ENCODE data around the gene CDH13.

CDH13 gene

GRCh38 chr16:82750068-82750467, 123.3 kb downstream of the CDH13 start:
- no peak for DNase-seq

GRCh38 chr16:82751020-82751419, 124.3 kb downstream of the CDH13 start:
- DNase-seq = no peak

GRCh38 chr16:82752172-82752571, 125.4 kb downstream of the CDH13 start:
- no peak for DNase-seq

- DNase-seq = no peak
These were observed 127.1 kb downstream of the CDH13 start for GRCh38 chr16:82753821-82754220.

- no peak for DNase-seq
These were observed 128.1 kb downstream of the CDH13 start for GRCh38 chr16:82754716-82755513.

- DNase-seq = no peak
These were observed 129.0 kb downstream of the CDH13 start for GRCh38 chr16:82755570-82756282.

- peak; percentile 54 for DNase-seq
These were observed 129.5 kb downstream of the CDH13 start for GRCh38 chr16:82756283-82756599.

GRCh38 chr16:82758406-82758805, 131.6 kb downstream of the CDH13 start:
- no peak for DNase-seq

- no peak for DNase-seq
These were observed 132.1 kb downstream of the CDH13 start for GRCh38 chr16:82758904-82759303.

GRCh38 chr16:82761236-82761635, 134.5 kb downstream of the CDH13 start:
- peak; percentile 78 for DNase-seq

- DNase-seq = no peak
These were observed 135.1 kb downstream of the CDH13 start for GRCh38 chr16:82761858-82762257.

GRCh38 chr16:82763371-82763770, 136.6 kb downstream of the CDH13 start:
- no peak for DNase-seq

GRCh38 chr16:82767198-82767597, 140.4 kb downstream of the CDH13 start:
- no peak for DNase-seq

GRCh38 chr16:82767808-82768207, 141.0 kb downstream of the CDH13 start:
- DNase-seq = no peak

- no peak for DNase-seq
These were observed 143.1 kb downstream of the CDH13 start for GRCh38 chr16:82769845-82770244.

GRCh38 chr16:82772215-82772614, 145.4 kb downstream of the CDH13 start:
- DNase-seq = no peak

- no peak for DNase-seq
These were observed 146.2 kb downstream of the CDH13 start for GRCh38 chr16:82773018-82773417.

- no peak for DNase-seq
These were observed 149.8 kb downstream of the CDH13 start for GRCh38 chr16:82776470-82777146.

- DNase-seq = no peak
These were observed 156.0 kb downstream of the CDH13 start for GRCh38 chr16:82782715-82783251.

- DNase-seq = no peak
These were observed 157.3 kb downstream of the CDH13 start for GRCh38 chr16:82783933-82784572.

GRCh38 chr16:82784573-82784968, 157.8 kb downstream of the CDH13 start:
- DNase-seq = no peak

- no peak for DNase-seq
These were observed 161.5 kb downstream of the CDH13 start for GRCh38 chr16:82788225-82788624.

GRCh38 chr16:82788919-82789318, 162.2 kb downstream of the CDH13 start:
- no peak for DNase-seq
